ENCODE data around the gene TMEM51. TPM values are rescaled to one million over a fixed set of nuclear protein-coding genes. Genes with fewer than 3 reads are reported as not detected.
"Not testable (repeated sequence)": the region's sequence is repeated elsewhere in the genome, so short reads cannot be mapped to it uniquely, and the experiment has no call there.

Gene TMEM51
- total and polyA plus RNA-seq, 9 donors = 9.4 to 38.5 (median 23.0) TPM

GRCh38 chr1:15171271-15171908, 17.8 kb downstream of the TMEM51 start:
- Histone ChIP-seq H3K36me3 (no peaks in the 10 kb centered on the region), H3K9me3 (no peaks in the 10 kb centered on the region), H3K27me3 (no peaks in the 10 kb centered on the region), H3K4me3 (no peak overlapping the region), H3K27ac (no peak overlapping the region), H3K4me1 (ENCODE audit: insufficient read depth) (no peaks in the 10 kb centered on the region)
- 83 to 87% (median 84%) methylated on average over 15 of the region's 15 CpGs for WGBS, 3 donors
- DNase-seq = no peak
- TF ChIP-seq CTCF (IDR thresholded peaks at IDR 0.05) = no peak
- TF ChIP-seq POLR2A (IDR thresholded peaks at IDR 0.05) = no peak
- no peak for TF ChIP-seq EP300 (IDR thresholded peaks at IDR 0.05)
- intact Hi-C loops (cut with DNase I) = no loop called here

- WGBS, 3 donors = 62 to 69% (median 69%) methylated on average over 16 of the region's 16 CpGs
- no peaks in the 10 kb centered on the region for H3K4me1 ChIP-seq (ENCODE audit: insufficient read depth)
- DNase-seq = no peak
- H3K27me3 ChIP-seq = no peaks in the 10 kb centered on the region
- no peak overlapping the region for H3K4me3 ChIP-seq
- H3K9me3 ChIP-seq = no peaks in the 10 kb centered on the region
- intact Hi-C loops (cut with DNase I) = no loop called here
- no peak overlapping the region for H3K27ac ChIP-seq
- no peaks in the 10 kb centered on the region for H3K36me3 ChIP-seq
- no peak for TF ChIP-seq CTCF (IDR thresholded peaks at IDR 0.05)
- no peak for TF ChIP-seq EP300 (IDR thresholded peaks at IDR 0.05)
- TF ChIP-seq POLR2A (IDR thresholded peaks at IDR 0.05) = no peak
These were observed 19.1 kb downstream of the TMEM51 start for GRCh38 chr1:15172405-15173259.

- H3K4me1 ChIP-seq (ENCODE audit: insufficient read depth) = peaks cover 6% of the 10 kb centered on the region
- WGBS, 3 donors = 82 to 83% (median 82%) methylated on average over 11 of the region's 11 CpGs
- H3K4me3 ChIP-seq = no peak overlapping the region
- H3K9me3 ChIP-seq = no peaks in the 10 kb centered on the region
- no peak for DNase-seq
- TF ChIP-seq POLR2A (IDR thresholded peaks at IDR 0.05) = no peak
- no peak for TF ChIP-seq CTCF (IDR thresholded peaks at IDR 0.05)
- TF ChIP-seq EP300 (IDR thresholded peaks at IDR 0.05) = no peak
- intact Hi-C loops (cut with DNase I) = no loop called here
- H3K27ac ChIP-seq = no peak overlapping the region
- H3K27me3 ChIP-seq = no peaks in the 10 kb centered on the region
- H3K36me3 ChIP-seq = no peaks in the 10 kb centered on the region
These were observed 20.5 kb downstream of the TMEM51 start for GRCh38 chr1:15173863-15174614.

GRCh38 chr1:15174615-15174983, 21.1 kb downstream of the TMEM51 start:
- Histone ChIP-seq H3K27ac (no peak overlapping the region), H3K36me3 (no peaks in the 10 kb centered on the region), H3K4me1 (ENCODE audit: insufficient read depth) (peaks cover 9% of the 10 kb centered on the region), H3K4me3 (no peak overlapping the region), H3K9me3 (no peaks in the 10 kb centered on the region), H3K27me3 (no peaks in the 10 kb centered on the region)
- 33 to 38% (median 36%) methylated on average over 3 of the region's 3 CpGs for WGBS, 3 donors
- DNase-seq = no peak
- TF ChIP-seq EP300 (IDR thresholded peaks at IDR 0.05) = no peak
- TF ChIP-seq CTCF (IDR thresholded peaks at IDR 0.05) = no peak
- TF ChIP-seq POLR2A (IDR thresholded peaks at IDR 0.05) = no peak
- intact Hi-C loops (cut with DNase I) = no loop called here

- 97 to 98% (median 98%) methylated on average over 6 of the region's 6 CpGs for WGBS, 3 donors
- H3K27ac ChIP-seq; H3K4me1 ChIP-seq (ENCODE audit: insufficient read depth): not testable (repeated sequence)
These were observed 22.0 kb downstream of the TMEM51 start for GRCh38 chr1:15175324-15176094.

More at GRCh38 chr1:15175324-15176094, 22.0 kb downstream of the TMEM51 start:
- H3K27me3 ChIP-seq; DNase-seq; H3K4me3 ChIP-seq; H3K36me3 ChIP-seq; H3K9me3 ChIP-seq; intact Hi-C loops (cut with DNase I): not testable (repeated sequence)
